HG03442 (cell line): ENCODE results near the gene PCID2.

Experiments
- ATAC-seq: cut with Tn5 transposase; IDR thresholded peaks from one replicate; pipeline ENCODE4 v1.9.1; 2021; ENCODE audit warnings: mild to moderate bottlenecking, moderate library complexity; ENCODE audit not compliant: unreplicated experiment

The PCID2 gene

GRCh38 chr13:113220141-113220598 is 11.7 kb upstream of the PCID2 start:
- ATAC-seq = no peak

- no peak for ATAC-seq
Measured at GRCh38 chr13:113219256-113219940, 10.9 kb upstream of the PCID2 start.

GRCh38 chr13:113218586-113218985 is 10.1 kb upstream of the PCID2 start:
- ATAC-seq = no peak

- ATAC-seq = no peak
Measured at GRCh38 chr13:113216254-113217048, 8.0 kb upstream of the PCID2 start.

GRCh38 chr13:113211774-113212173 is 3.3 kb upstream of the PCID2 start:
- ATAC-seq = no peak

- no peak for ATAC-seq
Measured at GRCh38 chr13:113210833-113211232, 2.4 kb upstream of the PCID2 start.

GRCh38 chr13:113209759-113210421 is 1.4 kb upstream of the PCID2 start:
- ATAC-seq = peak; percentile 30

- peak; percentile 42 for ATAC-seq
Measured at GRCh38 chr13:113209336-113209758, 878 bp upstream of the PCID2 start, which contains the start of gene CUL4A. Gene CUL4A (plus strand): TSS chr13:113209613. CDS start chr13:113209628, 15 bp downstream.

- ATAC-seq = peak; percentile 11
Measured at GRCh38 chr13:113207890-113208420, 514 bp downstream of the PCID2 start.

GRCh38 chr13:113207460-113207859 is 1.0 kb downstream of the PCID2 start:
- ATAC-seq = no peak

- ATAC-seq = no peak
Measured at GRCh38 chr13:113205428-113205931, 3.0 kb downstream of the PCID2 start.

- ATAC-seq = no peak
Measured at GRCh38 chr13:113204378-113204734, 4.1 kb downstream of the PCID2 start.

- ATAC-seq = no peak
Measured at GRCh38 chr13:113203507-113204377, 4.7 kb downstream of the PCID2 start.

- no peak for ATAC-seq
Measured at GRCh38 chr13:113202912-113203311, 5.6 kb downstream of the PCID2 start.

GRCh38 chr13:113201815-113202214 is 6.7 kb downstream of the PCID2 start:
- no peak for ATAC-seq

- no peak for ATAC-seq
Measured at GRCh38 chr13:113196970-113197737, 11.3 kb downstream of the PCID2 start.

- no peak for ATAC-seq
Measured at GRCh38 chr13:113195360-113195759, 13.1 kb downstream of the PCID2 start.

GRCh38 chr13:113192902-113193301 is 15.6 kb downstream of the PCID2 start:
- no peak for ATAC-seq

GRCh38 chr13:113192279-113192678 is 16.2 kb downstream of the PCID2 start:
- ATAC-seq = no peak
